Measurements from ENCODE around the gene TMEM178B.

Gene TMEM178B

DNA sequence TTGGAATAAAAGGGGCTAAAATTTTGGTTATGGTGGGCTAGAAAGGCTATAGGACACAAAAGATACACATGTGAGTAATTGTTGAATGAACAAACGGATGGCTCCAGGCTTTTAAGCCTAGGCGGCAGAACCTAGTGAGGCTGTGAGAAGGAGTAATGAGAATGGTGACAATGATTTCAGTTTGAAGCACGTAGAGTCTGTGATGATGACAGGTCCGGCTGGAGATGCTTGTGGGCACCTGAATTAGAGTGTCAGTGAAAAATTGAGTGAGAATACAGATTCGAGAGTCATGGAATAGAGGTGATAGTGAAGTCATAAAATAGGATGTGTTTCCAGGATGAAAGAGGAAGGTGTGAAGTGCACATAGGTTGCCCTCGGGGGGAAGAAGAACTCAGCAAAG, 170.6 kb downstream of the TMEM178B start:
- H2AFZ ChIP-seq (ENCODE audit: low read length), result no peak overlapping the region
- DNase-seq (ENCODE audit: low spot score), result no peak
- H3K27ac ChIP-seq (replicated peaks; ENCODE audit: low read length), result no peak overlapping the region
- H3K9ac ChIP-seq (ENCODE audit: low read depth, low read length, poor library complexity), result no peak overlapping the region
- H3K9me3 ChIP-seq (replicated peaks in 1 of 2; ENCODE audit: control insufficient read depth in 2 of 2, insufficient read depth in 1 of 2, low read depth in 1 of 2, low read length in 2 of 2), result no peaks in the 10 kb centered on the region
- WGBS, 2 donors (ENCODE audit: extremely low coverage in 2 of 2, insufficient read length in 2 of 2, insufficient replicate concordance in 1 of 2), result no CpG with 5 or more reads among the region's 6 CpGs
- H2AK5ac ChIP-seq (ENCODE audit: low read depth, low read length), result no peak overlapping the region
- no peaks in the 10 kb centered on the region for H3K36me3 ChIP-seq (replicated peaks in 1 of 2; ENCODE audit: control insufficient read depth in 2 of 2, insufficient read depth in 2 of 2, low read length in 2 of 2)
- H3K4me1 ChIP-seq (ENCODE audit: control insufficient read depth in 2 of 2, insufficient read depth in 1 of 2, low read depth in 1 of 2, low read length in 2 of 2), result peaks cover 0 to 3% of the 10 kb centered on the region in 2 donors
- H2BK15ac ChIP-seq (ENCODE audit: low read length), result no peak overlapping the region
- H3K79me1 ChIP-seq (ENCODE audit: low read depth, low read length), result no peaks in the 10 kb centered on the region
- no peak overlapping the region for H4K8ac ChIP-seq (ENCODE audit: low read depth, low read length)
- H3K4me3 ChIP-seq (ENCODE audit: low read length in 2 of 2), result no peak overlapping the region
- no peak overlapping the region for H4K91ac ChIP-seq (ENCODE audit: low read depth, low read length, poor library complexity)
- no peak overlapping the region for H2BK120ac ChIP-seq (ENCODE audit: low read depth, low read length)
- no peaks in the 10 kb centered on the region for H3K27me3 ChIP-seq (ENCODE audit: control insufficient read depth in 3 of 3, insufficient read depth in 3 of 3, low read depth in 1 of 3, low read length in 3 of 3)
- H3K4ac ChIP-seq (ENCODE audit: low read length), result no peak overlapping the region
- H3K18ac ChIP-seq (ENCODE audit: low read length), result no peak overlapping the region
- no peak overlapping the region for H2BK5ac ChIP-seq (ENCODE audit: low read length)
- no peak overlapping the region for H3K23ac ChIP-seq (ENCODE audit: low read depth, low read length, poor library complexity)
- no peak overlapping the region for H3K4me2 ChIP-seq (ENCODE audit: insufficient read depth, low read length, poor library complexity, severe bottlenecking)
- no peak overlapping the region for H2BK12ac ChIP-seq (ENCODE audit: low read length)
- H3K14ac ChIP-seq (ENCODE audit: low read length), result no peak overlapping the region

DNA sequence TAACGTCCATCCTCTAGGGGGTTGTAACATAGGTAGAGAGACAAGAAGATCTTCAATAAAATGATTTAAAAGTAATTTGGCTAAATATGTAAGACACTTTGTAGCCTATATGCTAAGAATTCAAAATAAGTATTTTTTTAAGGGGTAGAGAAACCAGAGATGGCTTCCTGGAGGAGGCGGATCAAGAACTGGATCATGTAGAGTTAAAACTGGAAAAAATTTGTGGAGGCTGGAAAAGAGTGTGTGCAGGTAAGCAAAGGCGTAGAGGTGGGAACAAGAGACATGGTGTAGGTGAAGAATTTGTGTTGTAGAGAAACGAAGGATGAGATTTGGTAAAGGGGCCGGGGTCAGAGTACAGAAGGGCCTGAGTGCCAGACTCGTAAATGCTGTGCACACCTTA, 172.6 kb downstream of the TMEM178B start:
- no peak overlapping the region for H3K4me2 ChIP-seq (ENCODE audit: insufficient read depth, low read length, poor library complexity, severe bottlenecking)
- H3K4me3 ChIP-seq (ENCODE audit: low read length in 2 of 2), result no peak overlapping the region
- no peak overlapping the region for H2BK120ac ChIP-seq (ENCODE audit: low read depth, low read length)
- no peak for DNase-seq (ENCODE audit: low spot score)
- H3K18ac ChIP-seq (ENCODE audit: low read length), result no peak overlapping the region
- H3K14ac ChIP-seq (ENCODE audit: low read length), result no peak overlapping the region
- no peak overlapping the region for H2AK5ac ChIP-seq (ENCODE audit: low read depth, low read length)
- H3K9me3 ChIP-seq (replicated peaks in 1 of 2; ENCODE audit: control insufficient read depth in 2 of 2, insufficient read depth in 1 of 2, low read depth in 1 of 2, low read length in 2 of 2), result no peaks in the 10 kb centered on the region
- H3K79me1 ChIP-seq (ENCODE audit: low read depth, low read length), result no peaks in the 10 kb centered on the region
- no peak overlapping the region for H2BK15ac ChIP-seq (ENCODE audit: low read length)
- peaks cover 0 to 3% of the 10 kb centered on the region in 2 donors for H3K4me1 ChIP-seq (ENCODE audit: control insufficient read depth in 2 of 2, insufficient read depth in 1 of 2, low read depth in 1 of 2, low read length in 2 of 2)
- H4K8ac ChIP-seq (ENCODE audit: low read depth, low read length), result no peak overlapping the region
- H3K9ac ChIP-seq (ENCODE audit: low read depth, low read length, poor library complexity), result no peak overlapping the region
- no peaks in the 10 kb centered on the region for H3K36me3 ChIP-seq (replicated peaks in 1 of 2; ENCODE audit: control insufficient read depth in 2 of 2, insufficient read depth in 2 of 2, low read length in 2 of 2)
- H4K91ac ChIP-seq (ENCODE audit: low read depth, low read length, poor library complexity), result no peak overlapping the region
- no peak overlapping the region for H2AFZ ChIP-seq (ENCODE audit: low read length)
- 100% methylated on average over 3 of the region's 6 CpGs; no CpG with 5 or more reads in 1 of the 2 donors for WGBS, 2 donors (ENCODE audit: extremely low coverage in 2 of 2, insufficient read length in 2 of 2, insufficient replicate concordance in 1 of 2)
- no peak overlapping the region for H3K23ac ChIP-seq (ENCODE audit: low read depth, low read length, poor library complexity)
- H3K27ac ChIP-seq (replicated peaks; ENCODE audit: low read length), result no peak overlapping the region
- H3K4ac ChIP-seq (ENCODE audit: low read length), result no peak overlapping the region
- H2BK12ac ChIP-seq (ENCODE audit: low read length), result no peak overlapping the region
- no peak overlapping the region for H2BK5ac ChIP-seq (ENCODE audit: low read length)
- no peaks in the 10 kb centered on the region for H3K27me3 ChIP-seq (ENCODE audit: control insufficient read depth in 3 of 3, insufficient read depth in 3 of 3, low read depth in 1 of 3, low read length in 3 of 3)

DNA sequence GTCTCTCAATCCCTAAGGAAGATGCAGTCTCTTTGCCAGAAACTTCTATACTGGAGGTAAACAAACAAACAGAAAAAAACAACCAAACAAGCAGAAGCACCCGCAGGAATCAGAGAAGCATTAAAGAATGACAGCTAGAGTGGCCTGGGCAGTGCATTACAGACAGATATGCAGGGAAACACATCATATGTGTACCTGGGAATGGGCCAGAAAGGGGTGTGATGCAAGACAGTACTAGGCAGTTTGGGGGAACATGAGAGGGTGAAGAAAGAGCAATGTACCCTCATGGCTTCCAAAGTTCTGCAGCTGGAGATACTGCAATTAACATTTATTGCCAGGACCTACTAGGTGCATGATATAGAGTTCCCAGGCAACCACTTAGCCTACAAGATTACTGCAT, 177.3 kb downstream of the TMEM178B start:
- H3K4ac ChIP-seq (ENCODE audit: low read length), result no peak overlapping the region
- no peak for DNase-seq (ENCODE audit: low spot score)
- H3K14ac ChIP-seq (ENCODE audit: low read length), result no peak overlapping the region
- no peak overlapping the region for H4K8ac ChIP-seq (ENCODE audit: low read depth, low read length)
- no peak overlapping the region for H3K9ac ChIP-seq (ENCODE audit: low read depth, low read length, poor library complexity)
- H3K4me3 ChIP-seq (ENCODE audit: low read length in 2 of 2), result no peak overlapping the region
- no peak overlapping the region for H2AFZ ChIP-seq (ENCODE audit: low read length)
- H4K91ac ChIP-seq (ENCODE audit: low read depth, low read length, poor library complexity), result no peak overlapping the region
- no peak overlapping the region for H3K23ac ChIP-seq (ENCODE audit: low read depth, low read length, poor library complexity)
- H3K4me2 ChIP-seq (ENCODE audit: insufficient read depth, low read length, poor library complexity, severe bottlenecking), result no peak overlapping the region
- peaks cover 0 to 3% of the 10 kb centered on the region in 2 donors for H3K4me1 ChIP-seq (ENCODE audit: control insufficient read depth in 2 of 2, insufficient read depth in 1 of 2, low read depth in 1 of 2, low read length in 2 of 2)
- H3K27ac ChIP-seq (replicated peaks; ENCODE audit: low read length), result no peak overlapping the region
- H3K18ac ChIP-seq (ENCODE audit: low read length), result no peak overlapping the region
- H2BK15ac ChIP-seq (ENCODE audit: low read length), result no peak overlapping the region
- no peaks in the 10 kb centered on the region for H3K79me1 ChIP-seq (ENCODE audit: low read depth, low read length)
- H2BK5ac ChIP-seq (ENCODE audit: low read length), result no peak overlapping the region
- H3K9me3 ChIP-seq (replicated peaks in 1 of 2; ENCODE audit: control insufficient read depth in 2 of 2, insufficient read depth in 1 of 2, low read depth in 1 of 2, low read length in 2 of 2), result no peaks in the 10 kb centered on the region
- H2AK5ac ChIP-seq (ENCODE audit: low read depth, low read length), result no peak overlapping the region
- H3K36me3 ChIP-seq (replicated peaks in 1 of 2; ENCODE audit: control insufficient read depth in 2 of 2, insufficient read depth in 2 of 2, low read length in 2 of 2), result no peaks in the 10 kb centered on the region
- H2BK120ac ChIP-seq (ENCODE audit: low read depth, low read length), result no peak overlapping the region
- WGBS, 2 donors (ENCODE audit: extremely low coverage in 2 of 2, insufficient read length in 2 of 2, insufficient replicate concordance in 1 of 2), result no CpG with 5 or more reads among the region's 1 CpG
- H2BK12ac ChIP-seq (ENCODE audit: low read length), result no peak overlapping the region
- H3K27me3 ChIP-seq (ENCODE audit: control insufficient read depth in 3 of 3, insufficient read depth in 3 of 3, low read depth in 1 of 3, low read length in 3 of 3), result no peaks in the 10 kb centered on the region

DNA sequence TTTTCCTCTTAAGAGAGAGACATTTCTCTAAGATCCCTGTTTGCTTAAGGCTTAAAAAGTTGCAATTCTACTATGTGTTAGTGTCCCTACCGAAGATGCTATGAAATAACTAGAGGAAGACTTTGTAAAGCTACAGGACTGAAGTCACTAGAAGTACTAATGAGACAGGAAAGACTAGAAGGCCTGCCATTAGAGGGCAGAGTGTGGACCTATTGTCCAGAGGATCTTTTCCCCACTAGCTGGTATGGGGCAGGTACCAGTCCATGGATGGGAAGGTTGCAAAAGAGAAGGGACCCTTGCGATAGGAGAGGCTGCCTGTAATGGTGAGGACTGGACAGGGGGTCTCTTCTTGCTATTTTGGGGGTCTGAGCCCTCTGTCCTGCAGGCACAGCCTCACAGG, 178.1 kb downstream of the TMEM178B start:
- Histone ChIP-seq H3K4me1 (ENCODE audit: control insufficient read depth in 2 of 2, insufficient read depth in 1 of 2, low read depth in 1 of 2, low read length in 2 of 2) (peaks cover 0 to 3% of the 10 kb centered on the region in 2 donors), H2AFZ (ENCODE audit: low read length) (no peak overlapping the region), H3K4me3 (ENCODE audit: low read length in 2 of 2) (no peak overlapping the region), H4K8ac (ENCODE audit: low read depth, low read length) (no peak overlapping the region), H3K9ac (ENCODE audit: low read depth, low read length, poor library complexity) (no peak overlapping the region), H3K9me3 (replicated peaks in 1 of 2; ENCODE audit: control insufficient read depth in 2 of 2, insufficient read depth in 1 of 2, low read depth in 1 of 2, low read length in 2 of 2) (no peaks in the 10 kb centered on the region), H3K79me1 (ENCODE audit: low read depth, low read length) (no peaks in the 10 kb centered on the region), H3K23ac (ENCODE audit: low read depth, low read length, poor library complexity) (no peak overlapping the region), H2BK12ac (ENCODE audit: low read length) (no peak overlapping the region), H3K27me3 (ENCODE audit: control insufficient read depth in 3 of 3, insufficient read depth in 3 of 3, low read depth in 1 of 3, low read length in 3 of 3) (no peaks in the 10 kb centered on the region), H4K91ac (ENCODE audit: low read depth, low read length, poor library complexity) (no peak overlapping the region), H3K27ac (replicated peaks; ENCODE audit: low read length) (no peak overlapping the region), H3K4ac (ENCODE audit: low read length) (no peak overlapping the region), H3K18ac (ENCODE audit: low read length) (no peak overlapping the region), H2BK15ac (ENCODE audit: low read length) (no peak overlapping the region), H3K36me3 (replicated peaks in 1 of 2; ENCODE audit: control insufficient read depth in 2 of 2, insufficient read depth in 2 of 2, low read length in 2 of 2) (no peaks in the 10 kb centered on the region), H2AK5ac (ENCODE audit: low read depth, low read length) (no peak overlapping the region), H2BK5ac (ENCODE audit: low read length) (no peak overlapping the region), H3K14ac (ENCODE audit: low read length) (no peak overlapping the region), H3K4me2 (ENCODE audit: insufficient read depth, low read length, poor library complexity, severe bottlenecking) (no peak overlapping the region), H2BK120ac (ENCODE audit: low read depth, low read length) (no peak overlapping the region)
- WGBS, 2 donors (ENCODE audit: extremely low coverage in 2 of 2, insufficient read length in 2 of 2, insufficient replicate concordance in 1 of 2), result no CpG with 5 or more reads among the region's 2 CpGs
- no peak for DNase-seq (ENCODE audit: low spot score)
